Measurements from ENCODE around the gene BSCL2.

Gene BSCL2

GRCh38 chr11:62728171-62728988 lies 21.2 kb upstream of the BSCL2 start, which contains the start of gene TTC9C:
TSS of gene TTC9C (plus strand) at chr11:62728486. CDS start at chr11:62728849, 363 bp downstream.
- peak within 1 kb of the TSS; percentile 99 for H3K9ac ChIP-seq (ENCODE audit: low read length)
- H3K36me3 ChIP-seq (ENCODE audit: control insufficient read depth, insufficient read depth, low read length, severe bottlenecking): peaks cover 13% of the 10 kb centered on the region
- H3K4me3 ChIP-seq (ENCODE audit: low read length): peak within 1 kb of the TSS; percentile 95
- no peaks in the 10 kb centered on the region for H3K9me3 ChIP-seq (ENCODE audit: control insufficient read depth, low read length)
- no peaks in the 10 kb centered on the region for H3K27me3 ChIP-seq (replicated peaks; ENCODE audit: control insufficient read depth, insufficient read depth, low read length)
- H3K4me1 ChIP-seq (ENCODE audit: control insufficient read depth, insufficient read depth, low read length): peaks cover 27% of the 10 kb centered on the region
- peak; percentile 96 for DNase-seq (ENCODE audit: low read depth)

GRCh38 chr11:62727872-62728170 lies 20.6 kb upstream of the BSCL2 start:
- Histone ChIP-seq H3K27me3 (replicated peaks; ENCODE audit: control insufficient read depth, insufficient read depth, low read length) (no peaks in the 10 kb centered on the region), H3K9ac (ENCODE audit: low read length) (peak overlapping the region; percentile 99), H3K4me1 (ENCODE audit: control insufficient read depth, insufficient read depth, low read length) (peaks cover 24% of the 10 kb centered on the region), H3K4me3 (ENCODE audit: low read length) (peak overlapping the region; percentile 95), H3K9me3 (ENCODE audit: control insufficient read depth, low read length) (no peaks in the 10 kb centered on the region), H3K36me3 (ENCODE audit: control insufficient read depth, insufficient read depth, low read length, severe bottlenecking) (peaks cover 14% of the 10 kb centered on the region)
- DNase-seq (ENCODE audit: low read depth): peak; percentile 99

GRCh38 chr11:62727165-62727871 lies 20.1 kb upstream of the BSCL2 start, which contains the start of gene HNRNPUL2:
TSS of gene HNRNPUL2 (minus strand) at chr11:62727457. CDS start at chr11:62727156, 301 bp downstream.
- peak within 1 kb of the TSS; percentile 99 for H3K9ac ChIP-seq (ENCODE audit: low read length)
- H3K27me3 ChIP-seq (replicated peaks; ENCODE audit: control insufficient read depth, insufficient read depth, low read length): no peaks in the 10 kb centered on the region
- peak; percentile 100 for DNase-seq (ENCODE audit: low read depth)
- peak within 1 kb of the TSS; percentile 95 for H3K4me3 ChIP-seq (ENCODE audit: low read length)
- H3K4me1 ChIP-seq (ENCODE audit: control insufficient read depth, insufficient read depth, low read length): peaks cover 24% of the 10 kb centered on the region
- H3K9me3 ChIP-seq (ENCODE audit: control insufficient read depth, low read length): no peaks in the 10 kb centered on the region
- peaks cover 19% of the 10 kb centered on the region for H3K36me3 ChIP-seq (ENCODE audit: control insufficient read depth, insufficient read depth, low read length, severe bottlenecking)

GRCh38 chr11:62726915-62727164 lies 19.6 kb upstream of the BSCL2 start:
- H3K27me3 ChIP-seq (replicated peaks; ENCODE audit: control insufficient read depth, insufficient read depth, low read length): no peaks in the 10 kb centered on the region
- H3K36me3 ChIP-seq (ENCODE audit: control insufficient read depth, insufficient read depth, low read length, severe bottlenecking): peaks cover 24% of the 10 kb centered on the region
- no peaks in the 10 kb centered on the region for H3K9me3 ChIP-seq (ENCODE audit: control insufficient read depth, low read length)
- peaks cover 25% of the 10 kb centered on the region for H3K4me1 ChIP-seq (ENCODE audit: control insufficient read depth, insufficient read depth, low read length)
- peak overlapping the region; percentile 99 for H3K9ac ChIP-seq (ENCODE audit: low read length)
- DNase-seq (ENCODE audit: low read depth): no peak
- H3K4me3 ChIP-seq (ENCODE audit: low read length): peak overlapping the region; percentile 95

GRCh38 chr11:62726156-62726914 lies 19.1 kb upstream of the BSCL2 start:
- no peak for DNase-seq (ENCODE audit: low read depth)
- peaks cover 28% of the 10 kb centered on the region for H3K4me1 ChIP-seq (ENCODE audit: control insufficient read depth, insufficient read depth, low read length)
- H3K36me3 ChIP-seq (ENCODE audit: control insufficient read depth, insufficient read depth, low read length, severe bottlenecking): peaks cover 29% of the 10 kb centered on the region
- H3K4me3 ChIP-seq (ENCODE audit: low read length): peak overlapping the region; percentile 95
- no peaks in the 10 kb centered on the region for H3K27me3 ChIP-seq (replicated peaks; ENCODE audit: control insufficient read depth, insufficient read depth, low read length)
- H3K9ac ChIP-seq (ENCODE audit: low read length): peak overlapping the region; percentile 99
- no peaks in the 10 kb centered on the region for H3K9me3 ChIP-seq (ENCODE audit: control insufficient read depth, low read length)

GRCh38 chr11:62725646-62726045 lies 18.4 kb upstream of the BSCL2 start:
- H3K9me3 ChIP-seq (ENCODE audit: control insufficient read depth, low read length): no peaks in the 10 kb centered on the region
- DNase-seq (ENCODE audit: low read depth): peak; percentile 28
- peaks cover 36% of the 10 kb centered on the region for H3K36me3 ChIP-seq (ENCODE audit: control insufficient read depth, insufficient read depth, low read length, severe bottlenecking)
- H3K9ac ChIP-seq (ENCODE audit: low read length): peak overlapping the region; percentile 99
- no peaks in the 10 kb centered on the region for H3K27me3 ChIP-seq (replicated peaks; ENCODE audit: control insufficient read depth, insufficient read depth, low read length)
- H3K4me3 ChIP-seq (ENCODE audit: low read length): peak overlapping the region; percentile 95
- peaks cover 28% of the 10 kb centered on the region for H3K4me1 ChIP-seq (ENCODE audit: control insufficient read depth, insufficient read depth, low read length)

GRCh38 chr11:62724171-62724570 lies 16.9 kb upstream of the BSCL2 start:
- peaks cover 30% of the 10 kb centered on the region for H3K4me1 ChIP-seq (ENCODE audit: control insufficient read depth, insufficient read depth, low read length)
- peak overlapping the region; percentile 95 for H3K4me3 ChIP-seq (ENCODE audit: low read length)
- no peaks in the 10 kb centered on the region for H3K27me3 ChIP-seq (replicated peaks; ENCODE audit: control insufficient read depth, insufficient read depth, low read length)
- no peaks in the 10 kb centered on the region for H3K9me3 ChIP-seq (ENCODE audit: control insufficient read depth, low read length)
- H3K9ac ChIP-seq (ENCODE audit: low read length): peak overlapping the region; percentile 99
- peaks cover 50% of the 10 kb centered on the region for H3K36me3 ChIP-seq (ENCODE audit: control insufficient read depth, insufficient read depth, low read length, severe bottlenecking)
- no peak for DNase-seq (ENCODE audit: low read depth)

GRCh38 chr11:62721994-62722393 lies 14.8 kb upstream of the BSCL2 start:
- Histone ChIP-seq H3K9me3 (ENCODE audit: control insufficient read depth, low read length) (no peaks in the 10 kb centered on the region), H3K27me3 (replicated peaks; ENCODE audit: control insufficient read depth, insufficient read depth, low read length) (no peaks in the 10 kb centered on the region), H3K4me1 (ENCODE audit: control insufficient read depth, insufficient read depth, low read length) (peaks cover 34% of the 10 kb centered on the region), H3K9ac (ENCODE audit: low read length) (peak overlapping the region; percentile 22), H3K4me3 (ENCODE audit: low read length) (no peak overlapping the region), H3K36me3 (ENCODE audit: control insufficient read depth, insufficient read depth, low read length, severe bottlenecking) (peaks cover 72% of the 10 kb centered on the region)
- no peak for DNase-seq (ENCODE audit: low read depth)

GRCh38 chr11:62719302-62719978 lies 12.2 kb upstream of the BSCL2 start:
- DNase-seq (ENCODE audit: low read depth): no peak
- H3K9me3 ChIP-seq (ENCODE audit: control insufficient read depth, low read length): no peaks in the 10 kb centered on the region
- H3K27me3 ChIP-seq (replicated peaks; ENCODE audit: control insufficient read depth, insufficient read depth, low read length): no peaks in the 10 kb centered on the region
- peak overlapping the region; percentile 28 for H3K4me3 ChIP-seq (ENCODE audit: low read length)
- peaks cover 96% of the 10 kb centered on the region for H3K36me3 ChIP-seq (ENCODE audit: control insufficient read depth, insufficient read depth, low read length, severe bottlenecking)
- H3K9ac ChIP-seq (ENCODE audit: low read length): peak overlapping the region; percentile 53
- peaks cover 39% of the 10 kb centered on the region for H3K4me1 ChIP-seq (ENCODE audit: control insufficient read depth, insufficient read depth, low read length)

GRCh38 chr11:62716816-62717215 lies 9.6 kb upstream of the BSCL2 start:
- peaks cover 95% of the 10 kb centered on the region for H3K36me3 ChIP-seq (ENCODE audit: control insufficient read depth, insufficient read depth, low read length, severe bottlenecking)
- H3K9me3 ChIP-seq (ENCODE audit: control insufficient read depth, low read length): no peaks in the 10 kb centered on the region
- peaks cover 43% of the 10 kb centered on the region for H3K4me1 ChIP-seq (ENCODE audit: control insufficient read depth, insufficient read depth, low read length)
- no peak overlapping the region for H3K4me3 ChIP-seq (ENCODE audit: low read length)
- no peak for DNase-seq (ENCODE audit: low read depth)
- no peak overlapping the region for H3K9ac ChIP-seq (ENCODE audit: low read length)
- no peaks in the 10 kb centered on the region for H3K27me3 ChIP-seq (replicated peaks; ENCODE audit: control insufficient read depth, insufficient read depth, low read length)

- Histone ChIP-seq H3K4me3 (ENCODE audit: low read length) (no peak overlapping the region), H3K4me1 (ENCODE audit: control insufficient read depth, insufficient read depth, low read length) (peaks cover 41% of the 10 kb centered on the region), H3K9ac (ENCODE audit: low read length) (peak overlapping the region; percentile 21), H3K36me3 (ENCODE audit: control insufficient read depth, insufficient read depth, low read length, severe bottlenecking) (peaks cover 95% of the 10 kb centered on the region), H3K27me3 (replicated peaks; ENCODE audit: control insufficient read depth, insufficient read depth, low read length) (no peaks in the 10 kb centered on the region), H3K9me3 (ENCODE audit: control insufficient read depth, low read length) (no peaks in the 10 kb centered on the region)
- no peak for DNase-seq (ENCODE audit: low read depth)
Observed at GRCh38 chr11:62716206-62716605, 9.0 kb upstream of the BSCL2 start.
